Astrocyte of the cerebellum (primary cell): ENCODE measurements around the gene IRF2BP2.

Experiments
- DNase-seq: peaks from one replicate; pipeline ENCODE4 v3.0.0-alpha.2; 2011; ENCODE audit warnings: low read depth
- H3K4me3 ChIP-seq: 2 replicates; pipeline ENCODE4 v1.5.1; 2011; ENCODE audit warnings: mild to moderate bottlenecking, low read depth, low read length, moderate library complexity
- CTCF ChIP-seq: IDR thresholded peaks from 2 replicates; pipeline ENCODE4 v1.5.1; 2012; ENCODE audit warnings: low read length, low read depth, moderate library complexity, mild to moderate bottlenecking; ENCODE audit errors: missing control alignments
- in situ Hi-C: cut with HindIII; loops from 2 replicates; pipeline ENCODE4 v1.10.0; 2017; ENCODE audit warnings: low sequenced_read_pairs

The IRF2BP2 gene

DNA sequence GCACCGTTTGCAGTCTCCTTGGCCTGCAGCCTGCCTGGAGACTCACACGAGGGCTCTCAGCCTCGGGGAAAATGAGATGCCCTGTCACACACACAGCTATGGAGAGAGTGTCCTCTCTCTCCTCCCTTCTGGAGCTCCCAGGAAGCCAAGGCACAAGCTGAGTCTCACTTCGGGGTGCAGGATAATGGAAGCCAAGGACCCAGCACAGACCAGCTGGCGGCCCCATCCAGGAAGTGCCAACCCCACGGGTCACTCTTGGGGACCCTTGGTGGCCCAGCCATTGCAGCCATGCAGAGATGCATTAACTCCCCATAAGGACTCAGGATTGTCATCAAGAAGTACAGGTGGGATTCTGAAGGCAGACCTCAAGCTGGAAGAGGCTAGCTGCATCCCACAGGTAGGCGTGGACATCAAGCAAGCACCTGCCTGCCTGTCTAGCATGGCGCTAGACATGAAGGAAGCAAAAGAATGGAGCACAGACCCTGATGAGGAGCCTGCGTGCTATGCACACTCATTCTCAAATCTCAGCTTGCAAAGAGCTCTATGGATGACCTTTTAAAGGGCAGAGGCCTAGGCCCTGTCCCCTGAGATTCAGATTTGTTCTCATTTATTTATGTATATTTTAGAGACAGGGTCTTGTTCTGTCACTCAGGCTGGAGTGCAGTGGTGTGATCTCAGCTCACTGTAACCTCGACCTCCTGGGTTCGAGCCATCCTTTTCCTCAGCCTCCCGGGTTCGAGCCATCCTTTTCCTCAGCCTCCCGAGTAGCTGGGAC, 49.9 kb downstream of the IRF2BP2 start:
- H3K4me3 ChIP-seq: no peak overlapping the region
- no peak for TF ChIP-seq CTCF
- in situ Hi-C loops: no loop called here
- DNase-seq: no peak

GRCh38 chr1:234559152-234559901, 50.7 kb downstream of the IRF2BP2 start:
- no peak overlapping the region for H3K4me3 ChIP-seq
- in situ Hi-C loops: no loop called here
- DNase-seq: no peak
- no peak for TF ChIP-seq CTCF

DNA sequence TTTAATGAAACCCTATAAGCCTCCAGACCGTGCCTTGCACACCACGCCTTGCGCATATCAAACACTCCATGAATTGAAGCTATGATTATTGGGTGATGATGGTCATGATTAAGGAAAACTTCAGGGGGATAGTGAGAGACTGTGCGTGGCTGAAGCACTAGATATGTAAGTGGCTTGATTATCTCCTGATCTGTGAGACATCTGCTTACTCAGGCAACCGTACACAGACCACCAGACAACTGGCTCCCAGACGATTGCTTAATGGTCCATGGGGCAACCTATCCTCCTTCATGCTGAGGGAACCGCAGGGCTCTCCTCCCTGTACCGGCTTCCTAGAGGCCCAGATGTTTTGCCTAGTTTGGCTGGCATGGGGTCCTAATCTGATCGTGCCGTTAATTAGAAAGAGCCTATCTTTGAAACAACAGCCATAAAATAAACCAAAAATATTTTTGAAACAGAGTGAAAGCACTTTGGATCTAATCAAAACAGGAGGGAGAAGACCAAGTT, 51.6 kb downstream of the IRF2BP2 start:
- H3K4me3 ChIP-seq: no peak overlapping the region
- no peak for TF ChIP-seq CTCF
- in situ Hi-C loops: no loop called here
- DNase-seq: no peak

- no peak for TF ChIP-seq CTCF
- no peak for DNase-seq
- in situ Hi-C loops: no loop called here
- no peak overlapping the region for H3K4me3 ChIP-seq
Measured at GRCh38 chr1:234556245-234556943, 53.6 kb downstream of the IRF2BP2 start.

- in situ Hi-C loops: no loop called here
- no peak for TF ChIP-seq CTCF
- H3K4me3 ChIP-seq: no peak overlapping the region
- DNase-seq: no peak
Measured at GRCh38 chr1:234555390-234556024, 54.5 kb downstream of the IRF2BP2 start.
